Mammary epithelial cell (primary cell): Measurements from ENCODE around the gene ALOXE3.

ENCODE experiments used
- CTCF ChIP-seq, 2 donors: IDR thresholded peaks in 1 of 2; conservative IDR thresholded peaks in 1 of 2; 2 replicates each; pipeline ENCODE4 v1.5.1; 2011 to 2012; ENCODE audit warnings: inconsistent platforms in 2 of 2, low read length in 2 of 2, mild to moderate bottlenecking in 2 of 2, control low read depth in 1 of 2, low read depth in 1 of 2; ENCODE audit not compliant: insufficient read depth in 1 of 2; ENCODE audit errors: extremely low read depth in 1 of 2
- EZH2 ChIP-seq: IDR thresholded peaks from 2 replicates; pipeline ENCODE4 v1.6.1; 2012; ENCODE audit warnings: low read length, inconsistent platforms, borderline replicate concordance

DNA sequence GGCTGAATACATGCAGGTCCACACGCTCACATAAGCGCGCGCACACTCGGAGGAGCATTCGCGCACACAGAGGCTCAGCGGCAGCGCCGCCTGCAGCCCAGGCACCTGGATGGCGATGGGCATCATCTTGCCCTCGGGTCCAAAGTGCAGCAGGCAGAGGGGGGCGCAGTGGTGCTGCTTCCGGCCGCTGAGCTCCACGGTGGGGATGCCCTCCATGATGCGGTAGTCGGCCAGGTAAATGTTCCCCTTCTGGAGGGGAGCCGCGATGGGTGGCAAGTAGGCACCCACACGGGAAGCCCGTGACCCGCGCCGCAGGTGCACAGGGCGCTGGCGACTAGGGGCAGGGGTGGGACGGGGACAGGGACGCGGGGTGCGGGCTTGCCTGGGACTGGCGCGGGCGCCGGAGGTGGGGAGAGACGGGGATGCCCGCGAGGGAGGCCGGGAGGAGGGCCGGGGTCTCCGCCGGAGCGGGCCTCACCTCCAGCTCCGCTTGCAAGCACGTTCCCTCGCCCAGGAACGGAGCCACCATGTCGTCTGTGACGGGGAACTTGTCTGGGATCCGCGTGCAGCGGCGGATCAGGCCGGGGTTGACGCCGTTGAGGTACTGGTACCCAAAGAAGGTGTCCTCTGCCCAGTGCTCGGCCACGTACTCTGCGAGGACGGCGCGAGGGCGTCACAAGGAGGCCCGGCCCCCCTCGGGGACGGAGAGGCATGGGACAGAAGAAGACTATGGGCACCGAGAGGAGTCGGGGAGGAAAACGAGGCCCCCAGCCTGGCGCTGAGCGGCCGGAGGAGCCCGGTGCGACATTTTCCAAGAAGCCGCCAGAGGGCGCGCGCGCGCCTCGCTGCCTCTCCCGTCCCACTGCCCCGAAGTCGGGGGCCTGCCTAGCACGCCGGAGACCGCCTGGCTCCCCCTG is 38.8 kb downstream of the ALOXE3 start:
- no peak for TF ChIP-seq EZH2
- TF ChIP-seq CTCF (conservative IDR thresholded peaks at IDR 0.05 in 1 of 2, IDR thresholded peaks at IDR 0.05 in 1 of 2; ENCODE audit: extremely low read depth in 1 of 2, insufficient read depth in 1 of 2, low read depth in 1 of 2, low read length in 2 of 2), result peak; percentile 54 to 85
